NOMO-1 treated with DMSO at 0.1 percent for 48 hours (cell line): Measurements from ENCODE around the gene BLCAP.
"Not testable (repeated sequence)": the region's sequence is repeated elsewhere in the genome, so short reads cannot be mapped to it uniquely, and the experiment has no call there.

ENCODE experiments used
- DNase-seq: peaks from one replicate; lab custom pipeline; 2025; ENCODE audit not compliant: unreplicated experiment; lab: John Stamatoyannopoulos, UW

Gene BLCAP, protein sequence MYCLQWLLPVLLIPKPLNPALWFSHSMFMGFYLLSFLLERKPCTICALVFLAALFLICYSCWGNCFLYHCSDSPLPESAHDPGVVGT

DNA sequence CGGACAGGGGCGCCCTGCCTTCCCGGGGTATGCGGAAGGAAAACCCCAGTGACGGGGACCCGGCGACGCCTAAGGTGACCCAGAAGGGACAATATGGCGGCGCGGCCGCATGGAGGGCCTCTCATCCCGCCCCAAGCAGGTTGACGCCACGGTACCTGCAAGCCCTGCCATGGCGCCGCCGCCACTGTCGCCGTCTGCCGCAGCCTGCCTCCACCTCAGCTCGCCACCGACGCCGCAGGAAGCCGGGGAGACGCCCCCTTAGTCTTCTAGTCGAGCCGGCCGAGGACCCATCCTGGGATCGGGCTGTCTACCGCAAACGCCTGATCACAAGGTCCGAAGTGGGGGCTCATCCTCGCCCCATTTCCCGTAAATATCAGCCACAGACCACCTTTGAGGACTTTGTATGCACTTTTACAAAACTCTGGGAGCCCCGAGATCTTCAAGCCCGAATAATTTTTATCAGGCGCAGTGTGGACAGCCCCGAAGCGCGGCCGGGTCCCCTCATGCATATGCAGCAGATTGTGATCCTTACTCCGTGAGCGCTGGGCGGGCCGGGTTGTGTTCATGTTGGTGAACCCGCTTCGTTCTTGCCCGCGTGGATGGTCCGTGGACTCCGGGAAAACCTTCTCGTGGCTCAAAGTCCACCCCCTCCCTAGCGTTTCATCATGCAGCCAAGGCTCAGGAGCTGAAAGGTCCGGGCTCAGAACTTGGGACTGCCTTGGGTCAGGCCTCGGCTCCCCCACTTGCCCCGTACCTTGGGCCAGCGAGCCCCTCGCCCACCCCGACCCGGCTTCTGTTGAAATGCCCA is at the start of gene BLCAP:
TSS of gene BLCAP (minus strand) at position 239 of the 808 bp plus-strand sequence. CDS start 8,702 bp downstream, outside the sequence.
- DNase-seq: peak; percentile 87

DNA sequence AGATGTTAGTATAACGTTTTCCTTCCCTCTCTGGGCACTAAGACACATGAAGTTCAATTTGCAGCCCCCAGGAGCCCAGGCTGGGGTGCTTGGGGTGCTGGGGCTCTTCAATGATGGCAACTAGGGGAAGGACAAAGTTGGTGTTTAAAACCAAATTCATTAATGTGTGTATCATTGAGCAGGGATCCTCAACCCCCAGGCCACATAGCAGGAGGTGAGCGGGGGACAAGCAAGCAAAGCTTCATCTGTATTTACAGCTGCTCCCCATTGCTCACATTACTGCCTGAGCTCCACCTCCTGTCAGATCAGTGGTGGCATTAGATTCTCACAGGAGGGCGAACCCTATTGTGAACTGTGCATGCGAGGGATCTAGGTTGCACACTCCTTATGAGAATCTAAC is 49.8 kb upstream of the BLCAP start:
- DNase-seq: not testable (repeated sequence)

GRCh38 chr20:37576911-37577310 is 49.2 kb upstream of the BLCAP start:
- DNase-seq: no peak

DNA sequence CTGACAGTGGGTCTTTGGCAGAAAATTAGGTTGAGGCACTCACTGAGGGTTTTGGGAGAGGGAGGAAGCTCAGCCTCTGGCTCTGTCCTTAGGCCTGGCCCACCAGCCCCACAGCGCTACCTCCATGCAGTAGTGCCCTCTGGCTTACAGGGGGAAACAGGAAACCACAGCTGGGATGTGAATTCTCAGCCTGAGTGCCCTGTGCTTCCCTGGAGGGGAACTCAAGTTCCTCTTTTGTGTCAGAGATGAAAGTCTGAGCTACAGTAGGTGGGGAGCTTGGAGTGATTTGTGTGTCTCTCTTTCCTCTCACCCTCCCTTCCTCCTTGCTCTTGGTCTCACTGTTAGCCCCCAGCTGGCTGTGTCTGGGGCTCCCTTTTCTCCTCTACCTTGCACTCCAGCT is 48.2 kb upstream of the BLCAP start:
- peak; percentile 60 for DNase-seq

GRCh38 chr20:37574199-37574890 is 46.7 kb upstream of the BLCAP start:
- no peak for DNase-seq

- DNase-seq: no peak
Measured at GRCh38 chr20:37573626-37574198, 46.0 kb upstream of the BLCAP start.

DNA sequence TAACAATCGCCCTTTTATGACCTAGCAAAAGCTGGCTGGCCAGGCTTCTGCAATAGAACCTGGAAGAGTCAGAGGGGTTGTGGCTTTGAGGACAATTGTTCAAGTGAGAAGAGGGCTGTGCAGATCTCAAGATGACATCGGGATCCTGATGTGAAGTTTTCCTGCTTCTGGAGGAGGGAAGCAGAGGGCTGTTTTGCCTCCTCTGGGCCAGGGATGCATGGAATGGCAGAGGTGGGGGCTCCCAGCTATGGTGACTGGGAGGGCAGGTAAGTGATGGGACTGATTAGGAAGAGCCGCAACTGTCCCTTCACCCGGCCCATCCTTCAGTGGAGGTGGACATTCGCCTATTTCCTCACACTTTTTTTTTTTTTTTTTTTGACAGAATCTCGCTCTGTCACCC is 43.4 kb upstream of the BLCAP start:
- no peak for DNase-seq

GRCh38 chr20:37570419-37570818 is 42.7 kb upstream of the BLCAP start:
- no peak for DNase-seq

DNA sequence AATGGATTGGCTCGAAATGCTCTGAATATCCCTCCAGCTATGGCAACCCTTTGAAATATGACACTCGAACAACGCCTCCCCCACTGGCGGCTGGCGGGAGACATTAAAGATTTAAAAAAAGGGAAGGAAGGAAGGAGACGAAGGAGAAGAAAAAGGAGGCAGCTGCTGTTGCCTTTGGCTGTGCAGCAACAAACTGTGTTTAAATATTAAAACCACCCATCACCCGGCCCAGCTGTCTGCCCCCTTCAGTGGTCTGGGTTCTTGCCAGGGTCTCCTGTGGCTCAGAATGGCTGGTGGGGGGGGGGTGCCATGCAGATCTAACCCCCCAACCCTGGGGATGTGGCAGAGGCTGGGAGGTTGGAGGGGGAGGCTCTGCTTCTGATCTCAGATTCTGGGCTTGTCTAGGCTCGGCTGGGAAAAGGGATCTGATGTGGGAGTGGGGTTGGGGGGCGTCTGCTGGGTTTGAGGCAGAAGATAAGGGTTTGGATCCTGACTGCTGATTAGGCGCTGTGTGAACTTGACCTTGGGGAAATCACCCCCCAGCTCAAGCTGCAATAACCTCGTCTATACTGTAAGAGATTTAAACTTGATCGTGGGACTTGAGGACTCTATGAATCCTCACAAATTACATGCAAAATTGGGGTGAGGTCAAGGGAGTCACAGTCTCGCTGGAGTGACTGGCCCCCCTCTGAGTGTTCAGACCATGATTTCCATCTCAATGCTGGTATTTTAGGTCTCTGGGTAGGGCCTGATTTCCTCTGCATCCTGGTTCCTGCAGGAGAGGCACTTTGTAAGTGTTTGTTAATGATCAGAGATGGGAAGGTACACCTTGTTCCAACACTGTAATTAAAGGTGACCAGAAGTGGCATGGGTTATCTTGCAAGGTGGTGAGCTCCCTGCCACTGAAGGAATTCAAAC is 40.3 kb upstream of the BLCAP start:
- DNase-seq: peak; percentile 30

DNA sequence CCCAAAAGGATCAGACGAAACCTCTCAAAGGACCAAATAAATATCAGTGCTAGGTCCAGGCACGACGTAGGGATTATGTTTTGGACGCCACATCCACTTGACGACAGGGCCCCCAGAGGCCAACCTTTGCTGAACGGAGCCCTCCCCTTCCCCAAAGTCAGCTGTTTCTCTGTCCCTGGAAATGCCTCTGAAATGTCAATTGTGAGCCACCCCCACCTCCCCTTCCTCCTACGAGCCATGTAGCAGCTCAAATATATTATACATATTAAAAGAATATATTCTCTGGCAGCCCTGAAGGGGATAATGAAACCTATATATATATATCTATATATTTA is 39.6 kb upstream of the BLCAP start:
- no peak for DNase-seq

DNA sequence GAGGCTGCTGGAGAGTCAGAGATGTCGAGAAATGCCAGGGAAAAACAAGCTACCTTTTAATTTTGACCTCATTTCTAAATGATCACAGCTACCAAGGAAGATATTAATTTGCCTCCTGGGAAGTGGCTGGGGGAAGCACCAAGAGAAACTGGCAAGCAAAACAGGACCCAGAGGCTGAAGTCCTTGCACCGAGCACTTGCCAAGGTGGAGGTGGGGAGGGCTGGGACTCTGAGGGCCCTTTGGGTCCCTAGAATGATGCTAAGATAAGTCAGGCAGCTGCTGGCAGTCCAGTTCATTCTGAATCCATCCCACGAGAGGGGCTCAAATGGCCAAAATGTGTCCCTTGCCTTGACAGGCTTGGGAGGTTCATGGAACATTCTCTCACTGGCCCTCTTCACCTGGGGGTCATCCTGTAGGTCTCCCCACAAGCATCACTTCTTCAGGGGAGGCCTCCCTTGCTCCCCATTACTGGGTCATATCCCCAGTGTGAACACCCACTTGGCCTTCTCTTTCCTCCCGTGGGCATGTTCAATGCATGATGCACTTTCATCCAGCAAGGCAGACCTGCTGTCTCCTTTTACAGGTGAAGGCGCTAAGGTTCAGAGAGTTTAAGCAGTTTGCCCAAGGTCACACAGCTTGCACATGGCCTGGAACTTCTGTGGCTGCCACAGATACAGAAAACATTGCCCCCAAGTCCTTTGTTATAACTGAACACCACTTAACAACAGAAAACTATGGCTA is 39.1 kb upstream of the BLCAP start:
- no peak for DNase-seq

GRCh38 chr20:37565134-37565811 is 37.6 kb upstream of the BLCAP start:
- no peak for DNase-seq

- DNase-seq: no peak
Measured at GRCh38 chr20:37564388-37565133, 36.9 kb upstream of the BLCAP start.

- no peak for DNase-seq
Measured at GRCh38 chr20:37564016-37564387, 36.3 kb upstream of the BLCAP start.

DNA sequence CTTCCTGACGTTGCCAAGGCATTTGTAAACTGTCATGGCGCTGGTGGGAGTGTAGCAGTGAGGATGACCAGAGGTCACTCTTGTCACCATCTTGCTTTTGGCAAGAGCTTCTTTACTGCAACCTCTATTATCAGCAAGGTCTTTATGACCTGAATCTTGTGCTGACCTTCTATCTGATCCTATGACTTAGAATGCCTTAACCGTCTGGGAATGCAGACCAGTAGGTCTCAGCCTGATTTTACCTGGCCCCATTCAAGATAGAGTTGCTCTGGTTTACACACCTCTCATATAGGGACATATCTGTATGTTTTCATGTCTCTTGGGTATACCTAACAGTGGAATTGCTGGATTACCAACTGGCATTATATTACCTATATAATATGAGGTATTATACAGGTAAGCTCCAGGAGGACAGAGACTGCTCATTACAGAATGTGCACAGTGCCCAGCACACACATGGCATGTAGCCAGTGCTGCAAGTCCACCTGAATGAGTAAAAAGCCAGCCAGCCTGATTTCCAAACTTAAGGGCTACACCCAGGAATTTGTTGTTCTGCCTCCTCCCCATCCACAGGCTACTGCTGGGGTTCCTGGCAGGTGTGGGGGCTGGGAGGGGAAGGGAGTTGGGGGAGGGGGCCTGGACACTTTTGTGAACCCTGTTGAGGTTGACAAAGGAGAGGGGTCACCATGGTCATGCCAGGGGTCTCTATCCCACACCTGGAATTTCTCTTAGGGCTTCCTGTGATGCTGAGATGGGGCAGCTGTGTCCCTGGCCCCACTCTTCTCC is 35.2 kb upstream of the BLCAP start:
- DNase-seq: no peak

GRCh38 chr20:37560629-37561028 is 33.0 kb upstream of the BLCAP start:
- no peak for DNase-seq

DNA sequence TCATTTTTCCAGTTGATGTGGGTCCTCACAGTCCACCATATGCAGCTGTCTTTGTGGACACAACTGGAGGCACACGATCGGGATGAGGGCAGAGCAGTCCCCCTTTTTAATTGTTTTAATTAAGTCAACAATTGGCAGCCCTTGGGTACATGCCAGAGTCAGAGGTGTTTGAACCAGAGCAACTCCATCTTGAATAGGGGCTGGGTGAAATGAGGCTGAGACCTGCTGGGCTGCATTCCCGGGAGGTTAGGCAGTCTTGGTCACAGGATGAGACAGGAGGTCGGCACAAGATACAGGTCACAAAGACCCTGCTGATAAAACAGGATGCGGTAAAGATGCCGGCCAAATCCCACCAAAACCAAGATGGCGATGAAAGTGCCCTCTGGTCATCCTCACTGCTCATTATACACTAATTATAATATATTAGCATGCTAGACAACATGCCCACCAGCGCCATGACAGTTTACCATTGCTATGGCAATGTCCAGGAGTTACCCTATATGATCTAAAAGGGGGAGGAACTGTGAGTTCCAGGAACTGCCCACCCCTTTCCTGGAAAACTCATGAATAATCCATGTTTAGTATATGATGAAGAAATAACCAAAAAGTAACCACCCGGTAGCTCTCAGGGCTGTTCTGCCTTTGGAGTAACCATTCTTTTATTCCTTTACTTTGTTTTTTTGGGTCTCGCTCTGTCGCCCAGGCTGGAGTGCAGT is 31.8 kb upstream of the BLCAP start:
- no peak for DNase-seq

GRCh38 chr20:37558779-37559178 is 31.1 kb upstream of the BLCAP start:
- DNase-seq: no peak
